HepG2 (cell line): ENCODE data around the gene MRPL48. TPM values are rescaled to one million over a fixed set of nuclear protein-coding genes. Genes with fewer than 3 reads are reported as not detected.
"Not testable (repeated sequence)": the region's sequence is repeated elsewhere in the genome, so short reads cannot be mapped to it uniquely, and the experiment has no call there.

Source experiments
- ATAC-seq: fragments of 200-7000 bp; cut with Tn5 transposase; 3 replicates; pipeline ENCODE4 v1.9.1; 2020; ENCODE audit warnings: mild to moderate bottlenecking, moderate library complexity
- BruUV-seq: library from RNA; stranded (reverse); fragments of 400-500 nt; replicated peaks from 2 replicates; lab custom pipeline; 2021; lab: Mats Ljungman, UMichigan
- CTCF ChIA-PET: fragments of 300-600 bp; formaldehyde crosslinking; extraction: SDS; loops from one replicate; lab custom pipeline; 2021; ENCODE audit warnings: low total read pairs, inconsistent platforms, low intra/inter-chr PET ratio; lab: Yijun Ruan, JAX
- POLR2A ChIA-PET: fragments of 350-600 bp; sonication (Branson Sonifier 250); formaldehyde crosslinking; loops from one replicate; lab custom pipeline; 2020; ENCODE audit warnings: antibody characterized with exemption, inconsistent platforms; lab: Yijun Ruan, JAX
- DNase-seq: peaks from one replicate; pipeline ENCODE4 v3.0.0-alpha.2; 2015; ENCODE audit warnings: low spot score
- FAIRE-seq: peaks from 3 replicates; lab custom pipeline; 2011; peaks lifted over from hg19 to GRCh38; lab: Jason Lieb, UNC
- H2AFZ ChIP-seq: one replicate; pipeline ENCODE4 v1.6.1; 2011; ENCODE audit warnings: low read length, inconsistent platforms
- H3K27ac ChIP-seq: fragments of 300-600 bp; 3 replicates; pipeline ENCODE4 v1.8.0; 2011; ENCODE audit warnings: mixed run types, mild to moderate bottlenecking, mixed read lengths, low read length, inconsistent platforms; ENCODE audit not compliant: insufficient read depth; ENCODE audit errors: extremely low read length
- H3K27me3 ChIP-seq, 2 experiments: fragments of 200-600 bp in 1 of 2; 2 replicates in 1 of 2; 3 replicates in 1 of 2; pipeline versions ENCODE4 v1.6.0 to v1.8.0; 2011; ENCODE audit warnings: low read length in 2 of 2, mild to moderate bottlenecking in 2 of 2, moderate library complexity in 2 of 2, inconsistent platforms in 1 of 2; ENCODE audit not compliant: insufficient read depth in 2 of 2, control insufficient read depth in 1 of 2
- H3K36me3 ChIP-seq, 2 experiments: fragments of 200-600 bp in 1 of 2; replicated peaks in 1 of 2; 2 replicates in 1 of 2; 3 replicates in 1 of 2; pipeline versions ENCODE4 v1.5.1 to v1.8.0; 2011; ENCODE audit warnings: low read length in 2 of 2, inconsistent platforms in 1 of 2; ENCODE audit not compliant: insufficient read depth in 2 of 2, control insufficient read depth in 1 of 2
- H3K4me1 ChIP-seq: 2 replicates; pipeline ENCODE4 v1.5.1; 2012; ENCODE audit warnings: low read length, inconsistent platforms; ENCODE audit not compliant: insufficient read depth
- H3K4me2 ChIP-seq: 2 replicates; pipeline ENCODE4 v1.6.0; 2011; ENCODE audit warnings: low read depth, low read length, inconsistent platforms
- H3K4me3 ChIP-seq, 3 experiments: fragments of 200-600 bp in 1 of 3; sonication (generic), shearing (Covaris generic) in 1 of 3; replicated peaks in 1 of 3; 2 replicates each; pipeline ENCODE4 v1.5.1; 2011 to 2016; ENCODE audit warnings: low read length in 3 of 3, inconsistent platforms in 2 of 3, low read depth in 2 of 3, mild to moderate bottlenecking in 2 of 3, control low read depth in 1 of 3, mixed read lengths in 1 of 3; ENCODE audit not compliant: insufficient read depth in 1 of 3
- H3K79me2 ChIP-seq: one replicate; pipeline ENCODE4 v1.6.1; 2011; ENCODE audit warnings: low read length, inconsistent platforms; ENCODE audit not compliant: insufficient read depth
- H3K9ac ChIP-seq: 2 replicates; pipeline ENCODE4 v1.6.0; 2011; ENCODE audit warnings: mild to moderate bottlenecking, low read depth, low read length, inconsistent platforms; ENCODE audit not compliant: insufficient read depth
- H3K9me3 ChIP-seq: 2 replicates; pipeline ENCODE4 v1.5.1; 2012; ENCODE audit warnings: mild to moderate bottlenecking, low read length
- H4K20me1 ChIP-seq: 2 replicates; pipeline ENCODE4 v1.6.0; 2011; ENCODE audit warnings: inconsistent platforms, mild to moderate bottlenecking, low read length, moderate library complexity; ENCODE audit not compliant: insufficient read depth
- FOSL2 ChIP-seq: sonication (generic); formaldehyde crosslinking; IDR thresholded peaks from 2 replicates; pipeline ENCODE4 v1.4.0; 2020; ENCODE audit warnings: missing genetic modification reagents
- SNRNP70 ChIP-seq: fragments of 200-400 bp; formaldehyde crosslinking; IDR thresholded peaks from 2 replicates; pipeline ENCODE4 v1.6.1; 2017; ENCODE audit warnings: mild to moderate bottlenecking, low read depth, low read length, moderate library complexity
- ZNF121 ChIP-seq: sonication (generic); formaldehyde crosslinking; IDR thresholded peaks from 2 replicates; pipeline ENCODE4 v1.5.0; 2020; ENCODE audit warnings: mild to moderate bottlenecking, missing genetic modification reagents
- ZNF460 ChIP-seq: sonication (generic); formaldehyde crosslinking; IDR thresholded peaks from 2 replicates; pipeline ENCODE4 v1.5.1; 2020; ENCODE audit warnings: missing genetic modification reagents, mild to moderate bottlenecking, borderline replicate concordance
- whole genome bisulfite sequencing: methylation state at CpG from one replicate; pipeline ENCODE4 v1.1.6; 2017; ENCODE audit warnings: low lambda C conversion rate; 5-methylcytosine and 5-hydroxymethylcytosine counted together
- in situ Hi-C: cut with HindIII; loops from 2 replicates; pipeline ENCODE4 v1.10.0; 2017; ENCODE audit warnings: low pct_unique_long_range_greater_than_20kb; ENCODE audit not compliant: extremely low pct_ligation_motif_present
- intact Hi-C: fragments of 100-400 bp; cut with micrococcal nuclease; formaldehyde crosslinking; loops from one replicate; pipeline ENCODE4 v1.10.0; 2022; ENCODE audit not compliant: unreplicated experiment
- polyA plus RNA-seq, 8 experiments: library from polyadenylated mRNA; depleted of rRNA in 3 of 8; stranded (reverse) in 7 of 8; unstranded in 1 of 8; fragments of >200 nt; fragmentation: Illumina TruSeq in 4 of 8; extraction: Trizol in 4 of 8; gene quantifications; 2 replicates each; pipeline versions ENCODE4 v1.2.1 to v1.2.3, GENCODE V29; 2011 to 2016; ENCODE audit warnings: low read depth in 4 of 8, missing spikeins in 1 of 8, mixed read lengths in 1 of 8; ENCODE audit not compliant: insufficient read depth in 1 of 8
- total RNA-seq, 5 experiments: library from RNA; depleted of rRNA; stranded (reverse); fragments of >200 nt; fragmentation: Illumina TruSeq; extraction: Trizol; gene quantifications; 2 replicates each; pipeline ENCODE4 v1.2.3, GENCODE V29; 2016; ENCODE audit warnings: low read depth in 1 of 5

The MRPL48 gene
- total and polyA plus RNA-seq, 2 of the 13 experiments (the other 11 are each of a cell fraction or from before 2014, with no cell fraction given), result 61.2 to 67.9 TPM

- H3K27ac ChIP-seq, result peak overlapping the region; percentile 81
Measured at GRCh38 chr11:73750862-73751261, 36.8 kb upstream of the MRPL48 start.

GRCh38 chr11:73752216-73752867 lies 35.3 kb upstream of the MRPL48 start:
- Histone ChIP-seq H3K27ac (no peak overlapping the region), H2AFZ (no peak overlapping the region), H3K4me1 (peaks cover 94% of the 10 kb centered on the region), H3K9me3 (no peaks in the 10 kb centered on the region), H3K79me2 (peaks cover 95% of the 10 kb centered on the region), H3K9ac (no peak overlapping the region), H3K4me2 (no peak overlapping the region), H4K20me1 (peaks cover 35% of the 10 kb centered on the region), H3K36me3 (peaks cover 0 to 6% of the 10 kb centered on the region in 2 experiments; a peak in 2 of 5 replicates), H3K4me3 (no peak overlapping the region), H3K27me3 (no peaks in the 10 kb centered on the region)
- intact Hi-C loops (no loop called here), in situ Hi-C loops (no loop called here)
- TF ChIP-seq SNRNP70, result no peak
- TF ChIP-seq ZNF460 (CRISPR knock-in tag), result peak; percentile 44; the same call in 1 of the 2 replicates
- POLR2A ChIA-PET, result interaction anchor here (0.8 to 1.4 kb wide), 3 partner anchors 9 to 105 kb away, joined by 3 to 7 read pairs (median 4); no protein-coding TSS in a partner anchor
- DNase-seq (no peak), FAIRE-seq (no peak), ATAC-seq (no peak)
- CTCF ChIA-PET, result no interaction called here
- BruUV-seq, result no TSS peak
- 94% methylated on average over 14 of the region's 14 CpGs for WGBS

More at GRCh38 chr11:73750862-73751261, 36.8 kb upstream of the MRPL48 start:
- FAIRE-seq, CTCF ChIA-PET, H3K27me3 ChIP-seq, H3K4me2 ChIP-seq, H3K4me3 ChIP-seq, H2AFZ ChIP-seq, ATAC-seq, H3K9me3 ChIP-seq, H3K9ac ChIP-seq, DNase-seq, in situ Hi-C loops, H3K36me3 ChIP-seq, BruUV-seq, intact Hi-C loops: not testable (repeated sequence)
- H4K20me1 ChIP-seq, result peaks cover 24% of the 10 kb centered on the region
- peaks cover 95% of the 10 kb centered on the region for H3K4me1 ChIP-seq
- POLR2A ChIA-PET, result interaction anchor here (0.6 to 2.5 kb wide), 2 partner anchors 29 to 98 kb away, joined by 3 to 10 read pairs; no protein-coding TSS in a partner anchor
- peaks cover 97% of the 10 kb centered on the region for H3K79me2 ChIP-seq
- WGBS, result 86% methylated on average over 4 of the region's 4 CpGs
- peak; percentile 65 for TF ChIP-seq FOSL2
- TF ChIP-seq ZNF121 (CRISPR knock-in tag), result peak; percentile 96
- TF ChIP-seq, all 625 proteins: peak for 2; not testable (repeated sequence) for 623
